HG02870 (cell line): ENCODE results near the gene GRIN2A.

Source experiments
- ATAC-seq: cut with Tn5 transposase; IDR thresholded peaks from one replicate; pipeline ENCODE4 v1.9.1; 2021; ENCODE audit warnings: mild to moderate bottlenecking, moderate library complexity; ENCODE audit not compliant: unreplicated experiment

GRIN2A gene

DNA sequence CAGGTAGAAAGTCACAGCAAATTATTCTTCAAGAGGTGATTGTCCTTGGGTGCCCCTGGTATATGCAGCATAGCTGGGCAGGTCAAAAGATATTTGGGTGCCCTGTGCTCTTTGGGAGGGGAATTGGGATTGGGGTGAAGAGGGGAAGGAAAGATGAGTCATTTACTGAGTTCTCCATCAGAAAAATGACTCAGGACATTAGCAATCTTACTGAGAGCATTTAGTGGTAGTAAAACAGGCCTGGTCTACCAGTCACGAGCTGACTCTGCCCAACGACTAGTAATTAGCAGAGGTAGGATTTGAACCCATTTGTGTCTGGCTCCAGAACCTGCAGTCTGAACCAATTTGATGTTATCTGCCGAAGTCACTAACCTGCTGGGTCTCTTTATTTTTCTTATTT, 6.0 kb upstream of the GRIN2A start:
- ATAC-seq = no peak

DNA sequence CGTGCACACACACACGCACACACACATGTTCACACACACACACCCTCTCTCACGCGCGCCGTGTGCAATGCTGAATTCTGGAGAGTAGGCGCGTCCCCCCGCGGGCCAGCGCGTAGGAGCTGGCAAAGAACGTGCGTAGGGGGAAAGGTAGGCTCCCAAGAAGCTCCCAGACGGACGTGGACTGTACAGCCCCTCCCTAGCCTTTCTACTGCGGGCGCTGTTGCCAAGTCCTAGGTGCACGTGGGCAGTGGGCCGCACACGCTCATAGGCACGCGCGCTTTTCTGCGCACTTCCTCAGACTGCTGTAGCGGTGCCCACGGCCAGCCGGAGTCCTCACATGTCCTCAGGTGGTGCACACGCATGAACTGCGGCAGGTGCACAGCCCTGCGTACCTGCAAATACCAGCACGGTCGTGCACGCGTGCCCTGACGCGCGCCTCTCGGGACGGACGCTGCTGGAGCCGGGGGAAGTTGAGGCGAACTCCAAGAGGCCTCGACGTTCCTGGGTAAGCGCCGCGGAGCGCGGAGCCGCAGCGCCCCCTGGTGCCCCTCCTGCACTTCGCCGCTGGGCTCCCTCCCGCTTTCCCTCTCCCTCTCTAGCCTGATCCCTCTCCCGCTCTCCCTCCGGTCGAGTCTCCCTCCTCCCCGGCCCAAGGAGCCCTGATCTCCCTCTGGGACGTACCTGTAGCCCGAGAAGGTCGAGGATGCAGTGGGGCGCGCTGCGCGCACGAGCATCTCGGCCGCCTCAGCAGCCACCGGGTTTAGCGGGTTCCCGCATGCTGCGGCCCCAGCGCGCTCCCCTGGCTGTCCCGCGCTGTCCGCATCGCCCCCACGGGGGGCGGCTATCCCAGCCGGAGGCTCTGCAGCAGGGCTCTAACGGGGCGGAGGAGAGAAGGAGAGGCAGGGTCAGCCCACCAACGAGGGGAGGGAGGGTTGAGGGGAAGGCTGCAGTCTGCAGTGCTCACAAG, 749 bp downstream of the GRIN2A start:
- no peak for ATAC-seq

DNA sequence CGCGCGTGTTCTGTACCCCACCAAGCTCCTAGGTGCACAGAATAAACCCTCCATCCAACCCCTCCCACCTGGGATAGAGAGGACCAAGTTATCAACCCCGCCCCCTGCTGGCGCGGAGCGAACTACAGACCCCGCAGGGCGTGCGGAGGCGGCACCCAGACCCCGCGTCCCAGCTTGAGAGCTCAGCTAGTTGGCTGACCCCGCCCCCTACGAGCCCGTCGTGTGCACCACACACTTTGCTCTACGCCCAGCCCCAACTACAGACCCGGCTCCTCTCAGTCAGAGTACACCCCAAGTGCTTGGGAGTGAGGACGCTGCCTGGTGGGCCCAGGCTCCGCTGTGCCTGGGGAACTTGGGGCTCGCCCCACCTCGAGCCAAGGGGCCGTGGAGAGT, 1.5 kb downstream of the GRIN2A start:
- no peak for ATAC-seq

DNA sequence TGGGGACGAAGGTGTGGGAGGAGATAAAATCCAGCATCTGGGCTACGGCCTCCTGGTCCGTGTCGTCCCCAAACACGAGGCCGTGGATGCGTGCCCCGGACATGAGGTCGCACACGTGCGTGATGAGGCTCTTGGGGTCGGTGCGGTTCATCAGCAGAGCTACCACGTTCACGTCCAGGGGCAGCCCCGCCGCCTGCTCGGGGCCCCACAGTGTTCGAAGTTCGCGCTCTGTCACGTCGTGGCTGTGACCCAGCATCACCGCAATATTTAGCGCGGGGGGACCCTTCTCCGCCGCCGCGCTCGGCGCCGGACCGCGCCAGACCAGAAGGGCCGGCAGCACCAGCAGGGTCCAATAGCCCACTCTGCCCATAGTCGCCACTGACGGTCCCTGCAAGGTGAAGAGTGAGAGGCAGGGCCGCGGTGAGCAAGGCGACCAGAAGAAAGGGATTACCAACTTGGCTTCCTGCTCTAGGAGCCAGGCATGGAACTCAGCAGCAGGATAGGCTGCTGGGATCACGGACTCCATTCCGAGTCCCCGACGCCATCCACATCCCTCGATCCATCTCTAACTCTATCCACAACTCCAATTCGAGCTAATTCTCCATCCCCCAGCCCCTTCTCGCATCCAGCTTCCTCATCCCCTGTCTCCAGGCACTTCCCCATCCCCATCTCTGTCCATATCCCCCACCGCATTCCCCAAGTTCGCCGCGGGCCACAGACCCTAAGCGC, 2.0 kb downstream of the GRIN2A start:
- ATAC-seq = no peak

DNA sequence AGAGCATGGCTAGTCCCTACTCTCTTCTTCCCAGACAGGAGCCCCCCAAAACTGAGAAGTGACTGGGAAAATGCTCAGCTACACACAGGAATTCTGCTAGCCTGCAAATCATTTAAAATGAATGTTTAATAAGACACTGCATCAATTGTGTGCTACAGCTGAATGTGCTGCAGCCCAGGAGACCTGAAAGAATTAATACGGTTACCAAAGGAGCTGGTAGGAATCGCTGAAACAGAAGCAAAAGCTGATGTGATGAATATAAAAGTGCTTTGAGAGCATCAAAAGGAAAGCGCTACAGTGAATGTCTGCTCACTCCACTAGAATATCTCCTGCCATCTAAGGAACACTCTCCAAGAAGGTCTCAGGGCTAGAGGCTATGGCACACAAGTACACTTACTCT, 3.7 kb downstream of the GRIN2A start:
- ATAC-seq = no peak

GRCh38 chr16:10178080-10178479, 4.1 kb downstream of the GRIN2A start:
- no peak for ATAC-seq

DNA sequence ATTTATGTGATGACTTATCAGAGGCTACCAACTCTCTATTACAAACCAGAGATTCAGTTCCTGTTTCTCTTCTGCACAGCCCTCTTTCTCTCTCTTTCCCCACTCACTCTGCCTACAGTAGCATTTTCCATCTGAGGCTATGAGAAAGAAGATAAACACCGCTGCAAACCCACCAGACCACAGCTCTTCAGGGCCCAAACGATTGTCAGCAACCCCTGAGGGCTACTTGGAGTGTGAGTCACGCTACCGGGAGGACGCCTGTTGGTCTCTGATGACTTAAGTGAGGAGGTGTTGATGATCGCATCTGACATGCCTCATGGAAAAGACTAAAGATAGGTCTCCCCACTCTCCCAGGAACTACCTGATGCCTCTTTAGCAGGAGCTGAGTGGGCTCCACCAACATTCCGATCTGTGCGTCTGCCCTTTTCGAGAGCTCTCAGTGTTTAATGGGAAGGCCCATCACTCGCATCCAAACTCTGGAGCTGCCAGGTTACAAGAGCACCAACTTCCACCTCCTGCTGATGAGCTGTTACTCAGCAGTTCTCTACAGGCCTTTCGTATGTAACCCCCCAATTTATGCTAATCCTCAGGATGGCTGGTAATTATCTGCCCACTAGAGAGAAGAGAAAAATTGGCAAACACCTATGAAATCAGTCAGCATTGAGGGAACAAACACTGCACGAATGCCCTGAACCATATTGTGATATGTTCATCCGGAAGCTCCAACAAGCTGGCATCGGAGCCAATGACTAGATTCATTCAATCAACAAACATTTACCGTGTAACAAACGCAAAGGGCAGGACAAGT, 9.2 kb downstream of the GRIN2A start:
- ATAC-seq = no peak

- no peak for ATAC-seq
These were observed 11.0 kb downstream of the GRIN2A start for GRCh38 chr16:10171221-10171620.

DNA sequence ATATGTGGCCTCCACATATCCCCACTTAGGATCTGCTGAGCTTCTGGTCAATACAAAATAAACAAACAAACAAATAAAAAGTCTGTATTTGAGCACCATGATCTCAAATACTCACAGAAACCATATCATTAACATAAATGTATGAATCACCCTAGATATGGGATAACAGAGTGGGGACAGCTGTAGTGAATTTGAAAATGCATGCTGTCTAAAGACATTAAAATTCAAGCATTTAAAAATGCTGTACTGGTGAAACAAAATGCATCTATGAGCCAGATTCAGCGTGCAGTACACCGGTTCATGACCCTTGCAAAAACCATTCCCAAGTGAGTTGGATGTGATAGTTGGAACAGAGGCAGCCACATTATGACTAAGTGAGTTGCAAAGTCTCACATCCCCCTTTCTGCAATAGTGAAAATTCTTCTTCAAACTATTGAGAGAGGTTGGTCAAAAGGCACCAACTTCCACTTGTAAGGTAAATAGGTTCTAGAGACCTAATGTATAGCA, 12.3 kb downstream of the GRIN2A start:
- ATAC-seq = no peak

GRCh38 chr16:10169031-10169430, 13.2 kb downstream of the GRIN2A start:
- no peak for ATAC-seq

GRCh38 chr16:10168258-10168657, 14.0 kb downstream of the GRIN2A start:
- ATAC-seq = no peak

- ATAC-seq = no peak
These were observed 16.6 kb downstream of the GRIN2A start for GRCh38 chr16:10165643-10166042.

DNA sequence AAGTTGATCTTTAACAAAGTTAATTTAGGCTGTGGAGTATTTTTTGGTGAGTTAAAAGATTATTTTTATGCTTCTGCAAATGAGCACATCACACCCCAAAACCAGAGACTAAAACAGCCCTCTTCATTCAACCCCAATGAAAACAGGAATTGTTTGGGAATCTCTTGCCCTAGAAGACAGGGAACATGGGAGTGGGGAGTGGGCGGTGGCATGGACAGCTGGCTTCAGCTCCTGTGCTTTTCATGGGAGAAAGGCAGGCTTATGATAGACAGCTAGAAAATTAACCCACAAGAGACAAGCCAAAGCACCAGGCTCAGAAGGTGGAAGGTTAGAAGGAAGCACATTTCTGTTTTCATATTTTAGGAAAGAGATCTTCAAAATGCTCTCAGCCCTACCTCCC, 19.2 kb downstream of the GRIN2A start:
- no peak for ATAC-seq

DNA sequence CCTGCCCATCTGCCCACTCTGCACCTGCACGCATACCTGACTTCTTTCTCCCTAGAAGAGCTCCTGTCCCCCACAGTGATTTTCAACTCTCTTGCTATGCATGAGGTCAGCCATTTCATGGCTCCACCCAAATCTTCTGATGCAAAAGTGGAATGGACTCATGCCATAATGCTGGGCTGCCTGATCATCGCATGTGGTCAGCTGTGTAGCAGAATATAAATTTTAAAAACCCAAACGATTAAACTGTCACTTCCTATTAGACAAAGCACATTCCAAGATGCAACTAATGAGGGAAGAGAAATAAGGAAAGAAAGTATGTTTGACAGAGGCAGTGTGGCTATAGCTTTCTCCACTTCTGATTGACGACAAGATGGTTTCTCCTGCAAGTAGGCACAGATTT, 26.1 kb downstream of the GRIN2A start:
- ATAC-seq = no peak

GRCh38 chr16:10154389-10154788, 27.8 kb downstream of the GRIN2A start:
- no peak for ATAC-seq

GRCh38 chr16:10153985-10154384, 28.2 kb downstream of the GRIN2A start:
- no peak for ATAC-seq

DNA sequence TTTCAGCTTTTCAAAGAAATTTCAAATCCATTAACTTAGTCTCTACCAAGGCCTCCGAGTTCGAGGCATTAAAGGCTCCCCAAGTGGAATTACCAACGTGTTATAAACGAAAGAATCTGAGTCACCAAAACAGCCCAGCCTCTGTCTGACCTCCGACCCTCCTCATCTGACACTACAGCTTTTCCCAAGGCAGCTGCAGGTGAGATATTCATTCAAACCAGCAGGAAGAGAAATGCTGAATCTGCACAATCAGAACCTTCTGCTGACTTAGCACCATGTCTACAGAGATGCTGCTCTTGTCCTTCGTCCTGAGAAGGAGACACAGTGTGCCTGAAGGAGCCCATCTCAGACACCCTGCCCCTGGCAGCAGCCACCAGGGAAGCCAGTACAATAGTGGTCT, 30.5 kb downstream of the GRIN2A start:
- no peak for ATAC-seq

- no peak for ATAC-seq
These were observed 31.3 kb downstream of the GRIN2A start for GRCh38 chr16:10150906-10151305.

DNA sequence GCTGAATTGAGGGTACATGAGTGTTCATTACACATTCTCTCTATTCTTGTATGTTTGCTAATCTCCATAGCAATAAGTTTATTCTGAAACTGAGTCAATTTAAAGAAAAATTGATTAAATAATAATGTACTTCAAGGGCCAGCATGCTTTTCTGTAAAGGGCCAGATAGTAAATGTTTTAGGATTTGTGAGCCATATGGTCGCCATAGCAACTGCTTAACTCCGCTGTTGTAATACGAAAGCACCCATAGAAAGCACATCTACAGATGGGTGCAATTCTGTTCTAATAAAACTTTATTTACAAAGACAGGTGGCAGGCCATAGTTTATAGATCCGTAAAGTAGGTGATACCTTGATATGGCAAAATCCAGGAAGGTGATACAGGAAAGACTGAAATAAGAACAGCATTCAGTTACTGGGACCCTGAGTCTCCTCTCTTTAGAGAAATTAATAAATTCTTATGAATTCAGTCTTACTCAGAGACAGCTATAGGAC, 36.6 kb downstream of the GRIN2A start:
- no peak for ATAC-seq

- ATAC-seq = no peak
These were observed 40.6 kb downstream of the GRIN2A start for GRCh38 chr16:10141671-10142070.

- ATAC-seq = no peak
These were observed 43.3 kb downstream of the GRIN2A start for GRCh38 chr16:10138881-10139280.
